GM21529 (cell line): Measurements from ENCODE around the gene LRRC10B.
"Not testable (repeated sequence)": the region's sequence is repeated elsewhere in the genome, so short reads cannot be mapped to it uniquely, and the experiment has no call there.

Experiments
- ATAC-seq: cut with Tn5 transposase; IDR thresholded peaks from one replicate; pipeline ENCODE4 v1.9.1; 2021; ENCODE audit not compliant: unreplicated experiment

The LRRC10B gene

GRCh38 chr11:61507962-61508861 lies at the start of gene LRRC10B:
TSS of gene LRRC10B (plus strand) at chr11:61508749. CDS start at chr11:61508999, 250 bp downstream.
- no peak for ATAC-seq

- ATAC-seq = no peak
These were observed 48.1 kb upstream of the LRRC10B start for GRCh38 chr11:61460474-61460881.

GRCh38 chr11:61460986-61461385 lies 47.6 kb upstream of the LRRC10B start:
- ATAC-seq = no peak

- not testable (repeated sequence) for ATAC-seq
These were observed 40.9 kb upstream of the LRRC10B start for GRCh38 chr11:61467602-61468001.

- no peak for ATAC-seq
These were observed 40.5 kb upstream of the LRRC10B start for GRCh38 chr11:61468002-61468401.

- ATAC-seq = no peak
These were observed 36.3 kb upstream of the LRRC10B start for GRCh38 chr11:61472282-61472681.

GRCh38 chr11:61472868-61473267 lies 35.7 kb upstream of the LRRC10B start:
- no peak for ATAC-seq

GRCh38 chr11:61473370-61474012 lies 35.1 kb upstream of the LRRC10B start:
- no peak for ATAC-seq

- ATAC-seq = no peak
These were observed 34.4 kb upstream of the LRRC10B start for GRCh38 chr11:61474013-61474643.

- no peak for ATAC-seq
These were observed 33.1 kb upstream of the LRRC10B start for GRCh38 chr11:61475433-61475832.

GRCh38 chr11:61476371-61476770 lies 32.2 kb upstream of the LRRC10B start:
- no peak for ATAC-seq

- no peak for ATAC-seq
These were observed 31.4 kb upstream of the LRRC10B start for GRCh38 chr11:61477126-61477525.

- no peak for ATAC-seq
These were observed 30.8 kb upstream of the LRRC10B start for GRCh38 chr11:61477727-61478148.

- not testable (repeated sequence) for ATAC-seq
These were observed 29.0 kb upstream of the LRRC10B start for GRCh38 chr11:61479360-61480058.

GRCh38 chr11:61480261-61480993 lies 28.1 kb upstream of the LRRC10B start:
- no peak for ATAC-seq

- no peak for ATAC-seq
These were observed 27.6 kb upstream of the LRRC10B start for GRCh38 chr11:61480994-61481335.

- ATAC-seq = no peak
These were observed 26.7 kb upstream of the LRRC10B start for GRCh38 chr11:61481806-61482205.

- ATAC-seq = no peak
These were observed 26.0 kb upstream of the LRRC10B start for GRCh38 chr11:61482513-61482912.

GRCh38 chr11:61484541-61484940 lies 24.0 kb upstream of the LRRC10B start:
- ATAC-seq = no peak

GRCh38 chr11:61485080-61485479 lies 23.5 kb upstream of the LRRC10B start:
- ATAC-seq = no peak
